Measurements from ENCODE around the gene SCP2.

- no peak for TF ChIP-seq POLR2AphosphoS5 (IDR thresholded peaks at IDR 0.05)
- TF ChIP-seq CTCF (IDR thresholded peaks at IDR 0.05) = no peak
- TF ChIP-seq POLR2A (IDR thresholded peaks at IDR 0.05) = no peak
Measured at GRCh38 chr1:53066488-53066887, 139.4 kb downstream of the SCP2 start.
